Colonic mucosa (tissue), 4 donors: Measurements from ENCODE around the gene GNAT3. TPM values are rescaled to one million over a fixed set of nuclear protein-coding genes. Genes with fewer than 3 reads are reported as not detected.

Source experiments
- DNase-seq: peaks from one replicate; pipeline ENCODE4 v3.0.0-alpha.2; 2020
- H3K27ac ChIP-seq: fragments of 200-600 bp; one replicate; pipeline ENCODE4 v1.8.0; 2021
- H3K27me3 ChIP-seq: fragments of 200-600 bp; one replicate; pipeline ENCODE4 v1.8.0; 2021
- H3K36me3 ChIP-seq: fragments of 200-600 bp; one replicate; pipeline ENCODE4 v1.8.0; 2021
- H3K4me1 ChIP-seq: fragments of 200-600 bp; one replicate; pipeline ENCODE4 v1.8.0; 2021; ENCODE audit warnings: mild to moderate bottlenecking
- H3K4me3 ChIP-seq: fragments of 200-600 bp; one replicate; pipeline ENCODE4 v1.8.0; 2021
- H3K9ac ChIP-seq, 2 donors: one replicate each; pipeline ENCODE4 v1.7.0; 2013; ENCODE audit warnings: control low read depth in 2 of 2, low read depth in 2 of 2, low read length in 2 of 2
- H3K9me3 ChIP-seq: fragments of 200-600 bp; one replicate; pipeline ENCODE4 v1.8.0; 2021
- intact Hi-C: fragments of 100-400 bp; cut with DNase I; formaldehyde crosslinking; loops from one replicate; pipeline ENCODE4 v1.14.1; 2022
- total RNA-seq, 2 donors: library from RNA; stranded (reverse); fragmentation: NEBNext Ultra II Directional in 1 of 2; extraction: Animal tissue kit (Norgen Biotek cat#: 25700) in 1 of 2; gene quantifications; one replicate each; pipeline ENCODE4 v1.2.1, GENCODE V29; 2021
- TF ChIP-seq, protein P1 (sequence below): fragments of 200-600 bp; IDR thresholded peaks from one replicate; pipeline ENCODE4 v1.8.0; 2022; ENCODE audit warnings: antibody characterized with exemption, mild to moderate bottlenecking
- donor health status: healthy.
- donor health status: DM: no; HTN: no; CAD: no.
- donor health status: DM: no; HTN: no; CAD: no.

The GNAT3 gene
- total RNA-seq, 2 donors from 2014 or later = not detected

DNA sequence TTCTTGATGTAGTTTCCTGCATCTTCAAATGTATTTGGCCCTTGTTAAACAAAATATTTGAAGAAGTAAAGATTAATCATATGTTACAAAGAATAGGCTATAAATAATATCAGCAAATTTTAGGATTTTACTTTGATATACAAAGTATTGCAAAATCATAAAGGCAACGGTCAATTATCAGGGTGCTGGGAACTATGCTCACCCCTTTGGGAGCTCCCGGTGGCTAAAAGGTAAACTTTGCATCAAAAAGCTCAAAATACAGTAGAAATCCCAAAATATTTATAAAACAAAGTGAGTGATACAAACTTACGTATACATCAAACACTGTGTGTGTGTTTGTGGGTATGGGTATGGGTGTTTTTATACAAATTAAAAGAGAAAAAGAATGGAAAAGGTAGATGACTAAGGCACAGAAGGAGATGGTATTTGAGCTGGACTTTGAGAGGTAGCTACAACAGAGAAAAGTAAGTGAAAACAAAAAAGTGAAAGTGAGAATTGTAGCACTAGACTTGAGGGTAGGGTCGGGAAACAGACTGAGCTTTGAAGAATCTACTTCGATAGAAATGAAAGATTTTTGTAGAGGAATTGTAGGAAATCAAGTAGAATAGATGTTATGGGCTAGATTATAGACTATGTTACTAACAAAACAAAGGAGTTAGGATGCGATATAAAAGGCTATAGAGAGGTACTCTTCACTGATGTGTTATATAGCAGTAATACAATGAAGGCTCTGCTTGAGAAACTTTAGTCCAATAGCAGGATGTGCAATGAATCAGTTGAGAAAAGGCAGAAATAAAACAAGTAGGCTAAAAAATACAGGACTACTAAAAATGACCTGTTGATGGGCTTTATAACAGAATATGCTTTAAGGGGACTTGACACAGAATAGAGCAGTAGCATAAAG is 52.8 kb downstream of the GNAT3 start:
- H3K9ac ChIP-seq = no peak overlapping the region
- H3K4me1 ChIP-seq = no peaks in the 10 kb centered on the region
- H3K4me3 ChIP-seq = no peak overlapping the region
- no peaks in the 10 kb centered on the region for H3K27me3 ChIP-seq
- TF ChIP-seq, protein P1, sequence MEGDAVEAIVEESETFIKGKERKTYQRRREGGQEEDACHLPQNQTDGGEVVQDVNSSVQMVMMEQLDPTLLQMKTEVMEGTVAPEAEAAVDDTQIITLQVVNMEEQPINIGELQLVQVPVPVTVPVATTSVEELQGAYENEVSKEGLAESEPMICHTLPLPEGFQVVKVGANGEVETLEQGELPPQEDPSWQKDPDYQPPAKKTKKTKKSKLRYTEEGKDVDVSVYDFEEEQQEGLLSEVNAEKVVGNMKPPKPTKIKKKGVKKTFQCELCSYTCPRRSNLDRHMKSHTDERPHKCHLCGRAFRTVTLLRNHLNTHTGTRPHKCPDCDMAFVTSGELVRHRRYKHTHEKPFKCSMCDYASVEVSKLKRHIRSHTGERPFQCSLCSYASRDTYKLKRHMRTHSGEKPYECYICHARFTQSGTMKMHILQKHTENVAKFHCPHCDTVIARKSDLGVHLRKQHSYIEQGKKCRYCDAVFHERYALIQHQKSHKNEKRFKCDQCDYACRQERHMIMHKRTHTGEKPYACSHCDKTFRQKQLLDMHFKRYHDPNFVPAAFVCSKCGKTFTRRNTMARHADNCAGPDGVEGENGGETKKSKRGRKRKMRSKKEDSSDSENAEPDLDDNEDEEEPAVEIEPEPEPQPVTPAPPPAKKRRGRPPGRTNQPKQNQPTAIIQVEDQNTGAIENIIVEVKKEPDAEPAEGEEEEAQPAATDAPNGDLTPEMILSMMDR = no peak
- DNase-seq = no peak
- H3K27ac ChIP-seq = no peak overlapping the region
- H3K36me3 ChIP-seq = no peaks in the 10 kb centered on the region
- intact Hi-C loops = no loop called here
- H3K9me3 ChIP-seq = no peaks in the 10 kb centered on the region

DNA sequence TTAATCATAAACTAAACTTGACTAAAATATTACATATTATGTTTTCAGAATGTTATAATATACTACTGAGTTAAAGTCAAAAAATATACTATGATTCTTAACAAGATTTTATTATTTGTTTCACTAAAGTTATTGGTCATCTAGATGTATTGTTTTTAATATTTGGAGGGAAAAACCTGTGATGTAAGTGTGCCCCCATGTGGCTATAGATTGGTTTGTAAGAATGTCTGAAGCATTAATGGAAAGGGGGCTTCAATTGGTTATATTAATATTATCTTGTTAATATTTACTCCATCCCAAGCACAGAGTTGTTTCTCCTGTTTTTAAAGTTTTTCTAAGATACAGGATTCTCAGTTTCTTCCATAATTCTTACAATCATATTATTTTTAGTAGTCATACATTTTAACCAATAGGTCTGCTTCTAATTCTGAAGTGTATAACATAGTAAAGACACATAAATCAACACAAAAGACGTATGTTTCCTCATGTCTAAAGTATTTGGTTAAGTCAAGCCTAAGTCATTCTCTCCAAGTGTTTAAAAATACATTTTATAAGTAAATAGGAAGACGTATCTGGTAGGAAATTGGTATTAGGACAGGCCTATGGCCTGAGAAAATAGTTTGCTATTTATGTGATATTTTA is 58.0 kb downstream of the GNAT3 start:
- Histone ChIP-seq H3K27ac (no peak overlapping the region), H3K27me3 (no peaks in the 10 kb centered on the region), H3K9me3 (no peaks in the 10 kb centered on the region), H3K4me1 (no peaks in the 10 kb centered on the region), H3K36me3 (no peaks in the 10 kb centered on the region), H3K4me3 (no peak overlapping the region), H3K9ac (no peak overlapping the region)
- DNase-seq = no peak
- intact Hi-C loops = loop anchor here (5.0 kb wide), 1 partner anchor 397 kb away; no protein-coding TSS in a partner anchor
- TF ChIP-seq, protein P1 = peak; percentile 21

- Histone ChIP-seq H3K36me3 (no peaks in the 10 kb centered on the region), H3K4me1 (no peaks in the 10 kb centered on the region), H3K9ac (no peak overlapping the region), H3K4me3 (no peak overlapping the region), H3K27me3 (no peaks in the 10 kb centered on the region), H3K9me3 (no peaks in the 10 kb centered on the region), H3K27ac (no peak overlapping the region)
- no peak for DNase-seq
- TF ChIP-seq, protein P1 = no peak
- intact Hi-C loops = loop anchor here (5.0 kb wide), 1 partner anchor 393 kb away; no protein-coding TSS in a partner anchor
These were observed 61.1 kb downstream of the GNAT3 start for GRCh38 chr7:80450621-80451308.

DNA sequence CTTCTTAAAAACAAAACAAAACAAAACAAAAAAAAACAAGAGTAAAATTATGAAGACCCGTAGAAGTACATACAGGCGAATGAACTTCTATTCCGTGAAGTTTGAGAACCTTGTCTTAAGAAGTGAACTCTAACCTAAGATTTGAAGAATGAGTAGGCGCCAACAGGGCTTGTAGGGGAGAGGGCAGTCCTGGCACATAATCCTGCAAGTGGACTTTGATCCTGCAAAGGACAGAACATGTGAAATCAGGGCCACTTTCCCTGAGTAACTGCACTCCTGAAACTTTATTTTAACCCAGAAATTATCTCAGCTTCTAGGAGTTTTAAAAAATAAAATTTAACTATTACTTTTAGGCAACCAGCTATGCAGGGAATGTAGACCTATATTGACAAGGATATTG is 62.0 kb downstream of the GNAT3 start:
- DNase-seq = no peak

GRCh38 chr7:80445351-80445750 is 66.5 kb downstream of the GNAT3 start:
- intact Hi-C loops = no loop called here
- no peaks in the 10 kb centered on the region for H3K27me3 ChIP-seq
- DNase-seq = no peak
- H3K4me3 ChIP-seq = no peak overlapping the region
- H3K9me3 ChIP-seq = no peaks in the 10 kb centered on the region
- TF ChIP-seq, protein P1 = no peak
- no peak overlapping the region for H3K9ac ChIP-seq
- no peaks in the 10 kb centered on the region for H3K4me1 ChIP-seq
- H3K36me3 ChIP-seq = no peaks in the 10 kb centered on the region
- no peak overlapping the region for H3K27ac ChIP-seq

More for the DNA sequence above, 62.0 kb downstream of the GNAT3 start:
- Histone ChIP-seq H3K9me3 (no peaks in the 10 kb centered on the region), H3K9ac (no peak overlapping the region), H3K4me3 (no peak overlapping the region), H3K36me3 (no peaks in the 10 kb centered on the region), H3K27me3 (no peaks in the 10 kb centered on the region), H3K27ac (no peak overlapping the region), H3K4me1 (no peaks in the 10 kb centered on the region)
- TF ChIP-seq, protein P1 = no peak
- intact Hi-C loops = loop anchor here (5.0 kb wide), 1 partner anchor 393 kb away; no protein-coding TSS in a partner anchor
